GM18526 (cell line): Measurements from ENCODE around the gene GSDMA.

ENCODE experiments used
- POLR2A ChIP-seq: IDR thresholded peaks from 3 replicates; pipeline ENCODE4 v1.6.1; 2011; ENCODE audit not compliant: insufficient read length; ENCODE audit errors: extremely low read depth

Gene GSDMA

DNA sequence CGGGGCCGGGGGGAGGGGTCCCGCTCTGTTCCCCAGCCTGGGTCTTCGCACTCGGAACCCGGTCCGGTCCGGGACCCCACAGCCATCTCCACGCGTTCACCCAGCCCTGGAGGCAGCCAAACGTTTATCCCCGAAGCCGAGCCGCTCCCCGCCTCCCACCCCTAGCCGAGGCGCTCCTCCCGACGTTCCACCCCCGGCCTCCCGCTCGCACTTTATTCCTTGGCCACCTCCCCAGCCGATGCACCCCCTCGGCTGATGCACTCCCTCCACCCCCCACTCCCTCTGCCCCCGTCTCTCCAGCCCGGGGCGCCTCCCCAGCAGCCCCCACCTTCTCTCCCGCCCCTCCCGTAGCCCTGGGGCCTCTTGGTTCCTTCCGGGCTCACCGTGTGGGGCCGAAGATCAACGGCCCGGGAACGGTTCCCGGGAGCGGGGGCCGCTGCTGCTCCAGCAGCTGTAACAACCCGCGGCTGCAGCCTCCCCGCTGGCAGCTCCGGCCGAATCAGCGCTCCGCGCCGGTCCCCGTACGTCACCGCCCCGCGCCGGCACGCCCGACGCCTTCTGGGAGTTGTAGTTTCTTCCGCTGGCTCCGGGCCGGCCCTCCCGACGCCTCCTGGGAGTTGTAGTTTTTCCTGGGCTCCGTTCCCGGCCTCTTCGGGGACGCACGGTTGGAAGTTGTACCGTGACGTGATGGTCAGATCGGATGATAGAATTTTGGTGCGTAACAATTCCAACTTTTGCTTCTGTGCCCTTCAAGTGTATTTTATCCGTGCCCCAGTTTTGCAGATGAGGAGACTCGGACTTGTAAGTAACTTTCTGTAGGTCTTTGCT is 35.5 kb upstream of the GSDMA start, which contains the start of the genes LRRC3C and ORMDL3:
Gene LRRC3C, plus strand, starts transcription at position 632 of the 828 bp plus-strand sequence. CDS start 13,792 bp downstream, outside the sequence.
Gene ORMDL3, minus strand, starts transcription at position 501 of the 828 bp plus-strand sequence. CDS start 3,398 bp downstream, outside the sequence.
- peak; percentile 69 for TF ChIP-seq POLR2A

DNA sequence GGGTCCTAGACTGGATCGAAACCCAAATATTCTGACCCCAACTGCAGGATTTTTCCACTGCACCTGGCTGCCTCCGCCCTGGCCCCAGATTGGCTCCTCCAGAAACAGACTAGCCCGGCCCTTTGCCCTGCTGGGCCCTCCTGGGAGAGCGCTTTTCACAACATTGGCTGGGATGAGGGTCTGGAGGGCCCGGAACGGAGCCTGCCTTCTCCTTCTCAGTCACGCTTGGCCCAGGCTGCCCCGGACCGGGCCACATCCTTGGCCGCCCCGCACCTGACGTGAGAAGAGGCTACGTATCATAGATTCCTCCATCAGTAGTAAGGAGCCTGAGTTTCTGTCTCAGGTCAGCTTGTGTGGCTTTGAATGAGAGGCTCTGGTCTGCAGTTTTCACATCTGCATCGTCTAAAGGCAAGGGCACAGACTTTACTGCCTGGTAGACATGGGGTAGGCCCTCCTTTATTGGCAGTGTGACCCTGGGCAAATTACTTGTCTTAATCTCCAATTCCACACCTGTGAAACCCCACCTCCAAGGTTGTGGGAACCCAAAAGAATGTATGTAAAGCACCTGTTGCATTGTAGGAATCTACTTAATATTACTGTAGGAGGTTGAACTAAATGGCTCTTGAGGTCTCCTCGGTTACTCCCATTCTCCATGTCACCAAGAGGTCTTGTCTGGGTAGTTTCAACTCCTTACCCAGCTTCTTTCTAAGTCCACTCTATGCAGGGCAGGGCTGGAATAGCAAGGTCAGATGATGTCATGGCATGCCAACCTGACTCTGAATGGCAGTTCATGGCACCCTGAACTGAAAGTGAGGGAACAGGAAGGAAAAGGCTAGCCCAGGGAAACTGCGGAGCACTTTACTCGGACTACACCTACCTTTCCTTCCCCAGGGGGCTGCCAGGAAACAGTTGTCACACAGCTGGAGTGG is 34.6 kb upstream of the GSDMA start:
- TF ChIP-seq POLR2A, result no peak

DNA sequence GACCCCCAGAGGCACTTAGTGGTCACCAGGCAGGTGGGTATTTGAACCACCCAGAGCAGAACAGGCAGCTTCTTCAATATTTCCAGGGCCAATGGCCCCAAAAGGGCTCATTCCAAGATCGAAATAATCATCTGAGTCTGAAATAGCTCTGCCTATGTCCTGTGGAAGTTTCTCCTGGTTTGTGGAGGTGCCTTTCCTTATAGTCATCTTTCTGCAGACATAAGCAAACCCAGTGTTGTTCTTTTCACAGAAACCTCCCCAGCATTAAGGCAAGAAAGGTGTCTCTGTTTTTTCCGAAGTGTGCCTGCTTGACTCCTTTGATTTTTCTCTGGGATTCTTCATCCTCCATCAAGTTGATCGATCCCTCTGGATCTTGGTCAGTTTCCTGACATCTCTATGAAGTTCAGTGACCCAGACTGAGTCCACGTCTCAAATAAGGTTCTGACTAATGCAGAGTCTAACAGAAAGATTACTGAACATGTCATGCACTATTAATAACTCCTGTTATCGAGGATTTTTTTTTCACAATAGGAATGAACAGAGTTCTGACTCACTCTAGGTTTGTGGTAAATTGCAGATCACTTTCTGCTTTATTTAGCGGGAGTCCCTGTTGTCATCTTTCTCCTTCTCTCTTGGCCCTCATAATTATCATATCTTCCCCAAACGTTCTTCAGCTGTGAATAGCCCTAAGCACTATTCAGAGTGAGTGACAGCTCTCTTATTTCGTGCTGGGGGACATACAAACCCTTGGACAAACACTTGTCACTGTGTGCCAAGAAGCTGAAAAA is 33.8 kb upstream of the GSDMA start:
- no peak for TF ChIP-seq POLR2A

DNA sequence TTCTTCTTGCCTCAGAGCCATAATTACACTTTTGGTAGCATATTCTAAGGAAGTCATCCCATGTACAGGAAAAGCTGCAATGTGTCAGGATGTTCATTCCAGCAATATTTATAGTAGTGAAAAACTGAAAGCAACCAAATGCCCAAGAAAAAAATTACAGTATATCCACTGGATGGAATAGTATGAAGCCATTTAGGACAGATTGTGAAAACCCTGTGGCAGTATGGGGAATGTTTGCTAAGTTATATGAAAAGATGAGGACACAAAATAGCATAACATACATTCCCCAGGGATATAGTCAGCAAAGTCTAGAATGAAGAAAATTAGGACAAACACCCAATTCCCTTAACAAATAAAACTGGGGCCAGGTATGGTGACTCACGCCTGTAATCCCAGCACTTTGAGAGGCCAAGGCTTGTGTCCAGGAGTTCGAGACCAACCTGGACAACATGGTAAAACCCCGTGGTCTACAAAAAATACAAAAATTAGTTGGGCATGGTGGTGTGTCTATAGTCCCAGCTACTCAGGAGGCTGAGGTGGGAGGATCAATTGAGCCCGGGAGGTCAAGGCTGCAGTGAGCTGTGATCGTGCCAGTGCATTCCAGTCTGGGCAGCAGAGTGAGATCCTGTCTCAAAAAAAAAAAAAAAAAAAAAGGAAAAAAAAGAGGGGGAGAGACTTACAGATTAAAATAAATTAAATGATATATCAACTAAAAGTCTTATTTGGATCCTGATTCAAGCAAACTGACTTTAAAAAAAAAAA is 33.0 kb upstream of the GSDMA start:
- TF ChIP-seq POLR2A, result no peak

DNA sequence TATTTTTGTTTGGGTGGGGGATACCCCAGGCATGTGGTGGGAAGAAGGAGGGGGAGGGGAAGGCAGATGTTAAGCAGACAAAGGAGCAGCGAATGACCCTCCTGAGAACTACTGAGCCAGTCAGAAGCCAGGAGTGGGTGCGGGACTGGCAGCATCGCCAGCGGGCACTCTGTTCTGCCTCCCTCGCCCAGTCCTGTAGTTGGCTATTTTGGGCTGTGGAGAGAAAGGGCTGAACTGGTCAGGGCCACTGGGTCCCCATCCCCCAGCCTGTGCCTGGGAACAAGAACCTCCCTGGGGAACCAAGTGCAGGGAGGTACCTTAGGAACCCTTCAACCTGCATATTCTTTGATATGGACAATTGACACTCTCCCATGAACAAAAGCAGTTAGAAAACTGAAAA is 28.9 kb upstream of the GSDMA start:
- no peak for TF ChIP-seq POLR2A

DNA sequence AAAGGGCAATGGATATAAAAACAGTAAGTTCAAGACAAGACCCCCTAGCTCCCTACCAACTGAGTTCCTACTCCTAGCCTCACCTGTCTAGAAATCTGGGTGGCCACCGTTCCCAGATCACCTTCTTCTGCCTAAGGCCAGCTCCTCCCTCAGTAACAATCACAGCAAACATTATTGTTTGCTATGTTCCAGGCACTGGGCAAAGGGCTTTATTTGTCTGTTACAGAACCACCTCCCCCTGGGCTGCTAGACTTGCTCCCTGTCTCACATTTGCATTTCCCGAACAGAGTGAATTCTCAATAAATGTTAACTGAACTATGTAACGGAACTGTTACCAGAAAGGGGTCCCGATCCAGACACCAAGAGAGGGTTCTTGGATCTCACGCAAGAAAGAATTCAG is 28.5 kb upstream of the GSDMA start:
- TF ChIP-seq POLR2A, result no peak

DNA sequence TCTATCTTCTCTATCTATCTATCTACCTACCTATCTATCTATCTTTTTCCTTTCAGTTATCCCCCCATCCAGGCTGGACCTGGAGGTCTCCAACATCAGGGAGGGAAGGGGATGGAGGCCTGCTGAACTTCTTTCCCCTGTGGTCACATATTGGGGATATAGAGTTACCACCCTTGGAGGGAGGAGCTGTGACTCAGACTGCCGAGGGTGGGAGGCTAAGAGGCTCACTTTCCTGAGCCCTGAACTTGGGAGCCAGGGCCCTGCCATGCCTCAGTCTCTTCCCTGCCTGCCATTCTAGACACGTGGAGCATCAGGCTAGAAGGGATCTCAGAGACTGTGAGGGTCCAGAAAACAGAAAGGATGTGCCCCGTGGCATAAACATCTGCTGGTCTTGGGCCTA is 26.9 kb upstream of the GSDMA start:
- no peak for TF ChIP-seq POLR2A

DNA sequence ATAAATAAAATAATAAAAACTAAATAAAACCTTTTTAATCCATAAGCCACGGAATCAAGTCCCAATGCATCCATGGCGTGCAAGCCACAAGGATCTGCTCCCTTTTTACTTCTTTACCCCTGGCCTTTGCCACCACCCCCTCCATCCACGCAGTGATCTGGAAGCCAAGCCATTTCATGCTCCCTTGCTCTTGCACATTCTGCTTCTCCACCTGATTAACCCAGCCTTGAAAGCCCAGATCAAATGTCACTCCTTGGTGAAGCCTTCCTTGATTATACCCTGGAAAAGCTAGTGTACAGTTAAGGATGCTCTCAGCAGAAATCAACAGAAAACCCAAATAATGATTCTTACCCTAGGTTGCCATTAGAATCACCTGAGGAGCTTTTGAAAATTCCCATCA is 25.4 kb upstream of the GSDMA start:
- TF ChIP-seq POLR2A, result no peak

DNA sequence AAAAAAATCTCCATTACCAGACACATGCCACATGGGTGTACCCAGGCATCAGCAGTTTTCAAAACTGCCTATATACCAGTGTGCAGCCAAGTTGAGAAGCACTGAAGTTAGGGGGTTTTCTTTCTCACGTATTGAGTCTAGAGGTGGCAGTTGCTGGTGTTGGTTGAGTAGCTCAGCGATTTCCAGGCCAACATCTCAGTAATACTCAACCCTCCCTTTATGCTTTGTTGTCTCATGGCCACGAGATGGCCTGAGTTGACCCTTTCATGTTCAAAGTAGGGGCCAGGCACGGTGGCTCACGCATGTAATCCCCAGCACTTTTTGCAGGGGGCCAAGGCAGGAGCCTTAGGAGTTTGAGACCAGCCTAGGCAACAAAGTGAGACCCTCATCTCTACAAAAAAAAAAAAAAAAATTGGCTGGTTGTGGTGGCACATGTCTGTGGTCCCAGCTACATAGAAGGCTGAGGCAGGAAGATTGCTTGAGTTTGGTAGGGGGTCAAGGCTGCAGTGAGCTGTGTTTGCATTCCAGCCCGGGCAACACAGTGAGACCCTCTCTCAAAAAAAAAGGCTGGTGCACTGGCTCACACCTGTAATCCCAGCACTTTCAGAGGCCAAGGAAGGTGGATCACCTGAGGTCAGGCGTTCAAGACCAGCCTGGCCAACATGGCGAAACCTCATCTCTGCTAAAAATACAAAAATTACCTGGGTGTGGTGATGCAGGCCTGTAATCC is 24.5 kb upstream of the GSDMA start:
- no peak for TF ChIP-seq POLR2A

DNA sequence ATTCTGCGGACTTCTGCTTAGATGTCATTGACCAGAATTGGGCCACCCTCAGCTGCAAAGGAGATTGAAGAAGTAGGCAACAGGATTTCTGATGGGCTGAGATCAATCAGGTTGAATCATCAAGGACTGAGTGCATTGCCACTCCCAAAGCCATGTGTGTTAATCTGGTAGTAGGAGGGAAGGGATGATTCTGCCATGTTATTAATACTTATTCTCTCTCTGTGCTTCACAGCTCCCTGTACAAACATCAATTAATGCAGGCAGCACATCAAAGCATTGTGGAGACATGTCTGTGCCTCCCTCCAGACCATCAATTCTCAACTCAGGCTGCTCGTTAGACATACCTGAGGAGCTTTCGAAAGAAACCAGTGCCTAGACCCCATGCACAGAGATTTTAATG is 23.7 kb upstream of the GSDMA start:
- TF ChIP-seq POLR2A, result no peak

DNA sequence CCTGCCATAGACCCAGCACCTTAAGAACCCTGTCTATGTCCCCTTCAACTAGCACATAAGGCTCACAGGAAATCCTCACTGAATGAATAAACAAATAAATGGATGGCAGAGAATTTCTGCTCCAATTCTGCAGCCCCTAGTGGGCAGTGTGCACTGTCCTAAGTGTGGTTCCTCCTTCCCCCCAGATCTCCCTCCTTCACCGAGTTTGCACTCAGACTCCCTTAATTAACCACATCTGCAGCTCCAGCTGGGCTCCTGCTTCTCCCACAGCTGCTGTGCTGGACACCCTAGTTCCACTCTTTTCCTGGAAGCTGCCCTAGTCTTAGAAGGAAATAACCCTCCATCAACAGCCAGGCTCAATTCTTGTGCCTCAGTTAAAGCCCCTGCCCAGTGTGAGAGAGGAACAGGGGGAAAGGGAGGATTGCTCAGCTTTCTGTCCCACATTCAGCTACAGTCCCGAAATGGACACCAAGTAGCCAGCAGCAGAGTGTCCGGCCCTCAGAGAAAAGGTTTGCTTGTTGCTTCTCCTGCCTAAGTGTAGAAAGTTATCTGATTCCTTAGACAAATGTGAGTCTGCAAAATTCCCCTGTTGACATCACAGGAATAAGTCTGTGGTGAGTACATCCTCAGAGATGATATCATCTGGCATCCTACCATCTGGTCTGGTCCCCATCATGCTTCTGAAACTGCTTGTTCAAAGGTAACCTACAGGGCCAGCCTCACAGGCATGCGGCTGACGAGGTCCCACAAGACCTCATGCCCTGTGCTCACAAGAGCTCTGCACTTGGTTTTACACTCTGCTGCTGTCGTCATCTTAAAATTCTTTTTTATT is 23.0 kb upstream of the GSDMA start:
- TF ChIP-seq POLR2A, result no peak

DNA sequence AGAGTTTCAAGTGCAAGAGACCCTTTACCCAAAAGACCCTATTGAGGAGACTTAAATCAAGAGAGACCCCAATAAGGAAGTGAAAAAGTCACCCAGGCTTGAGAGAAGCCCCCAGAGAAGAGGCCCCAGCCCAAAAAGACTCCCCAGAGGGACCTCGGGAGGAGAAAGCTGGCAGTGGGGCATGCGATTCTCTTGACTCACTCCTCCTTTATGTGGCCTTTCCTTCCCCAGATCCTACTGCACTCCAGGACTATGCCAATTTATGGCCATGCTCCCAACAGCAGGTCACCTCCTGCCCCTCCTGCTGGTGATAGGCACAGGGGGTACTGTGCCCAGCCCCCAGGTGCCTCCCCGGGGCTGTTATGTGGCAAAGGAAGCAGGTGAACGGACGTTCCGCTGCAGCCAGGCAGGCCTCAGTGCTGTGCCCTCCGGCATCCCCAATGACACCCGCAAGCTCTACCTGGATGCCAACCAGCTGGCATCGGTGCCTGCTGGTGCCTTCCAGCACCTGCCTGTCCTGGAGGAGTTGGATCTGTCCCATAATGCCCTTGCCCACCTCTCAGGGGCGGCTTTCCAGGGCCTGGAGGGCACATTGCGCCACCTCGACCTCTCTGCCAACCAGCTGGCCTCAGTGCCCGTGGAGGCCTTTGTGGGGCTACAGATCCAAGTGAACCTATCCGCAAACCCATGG is 19.0 kb upstream of the GSDMA start:
- no peak for TF ChIP-seq POLR2A
